NCI-H82 treated with DMSO at 0.1 percent for 48 hours (cell line): ENCODE results near the gene GABARAPL2.
"Not testable (repeated sequence)": the region's sequence is repeated elsewhere in the genome, so short reads cannot be mapped to it uniquely, and the experiment has no call there.

ENCODE experiments used
- DNase-seq: peaks from one replicate; lab custom pipeline; 2025; ENCODE audit not compliant: unreplicated experiment; lab: John Stamatoyannopoulos, UW

Gene GABARAPL2

GRCh38 chr16:75590920-75591843 is 25.0 kb downstream of the GABARAPL2 start:
- no peak for DNase-seq

GRCh38 chr16:75591927-75592326 is 25.7 kb downstream of the GABARAPL2 start:
- DNase-seq = not testable (repeated sequence)

- DNase-seq = no peak
Observed at GRCh38 chr16:75593308-75593707, 27.1 kb downstream of the GABARAPL2 start.

GRCh38 chr16:75593825-75594820 is 27.9 kb downstream of the GABARAPL2 start:
- no peak for DNase-seq

GRCh38 chr16:75599452-75600277 is 33.5 kb downstream of the GABARAPL2 start:
- DNase-seq = no peak

GRCh38 chr16:75603241-75603640 is 37.1 kb downstream of the GABARAPL2 start:
- DNase-seq = no peak

- no peak for DNase-seq
Observed at GRCh38 chr16:75606507-75606906, 40.3 kb downstream of the GABARAPL2 start.

GRCh38 chr16:75614066-75614897 is 48.1 kb downstream of the GABARAPL2 start:
- no peak for DNase-seq

- no peak for DNase-seq
Observed at GRCh38 chr16:75615619-75616018, 49.4 kb downstream of the GABARAPL2 start.

- DNase-seq = no peak
Observed at GRCh38 chr16:75616521-75617010, 50.4 kb downstream of the GABARAPL2 start.

GRCh38 chr16:75617121-75617520 is 50.9 kb downstream of the GABARAPL2 start:
- DNase-seq = no peak

- no peak for DNase-seq
Observed at GRCh38 chr16:75618780-75619179, 52.6 kb downstream of the GABARAPL2 start.

GRCh38 chr16:75620326-75621169 is 54.4 kb downstream of the GABARAPL2 start:
- DNase-seq = no peak

GRCh38 chr16:75621170-75621477 is 54.9 kb downstream of the GABARAPL2 start:
- DNase-seq = peak; percentile 14

GRCh38 chr16:75622761-75623605 is 56.8 kb downstream of the GABARAPL2 start, which contains the start of gene ADAT1:
Gene ADAT1, minus strand, starts transcription at chr16:75623281. Its CDS starts 2,482 bp downstream, at chr16:75620799.
- DNase-seq = peak; percentile 79

- DNase-seq = peak; percentile 33
Observed at GRCh38 chr16:75624921-75625334, 58.7 kb downstream of the GABARAPL2 start.

GRCh38 chr16:75626806-75627205 is 60.6 kb downstream of the GABARAPL2 start:
- DNase-seq = no peak
